Small intestine (tissue), 7 donors: ENCODE measurements around the gene CCDC138. TPM values are rescaled to one million over a fixed set of nuclear protein-coding genes. Genes with fewer than 3 reads are reported as not detected.

Experiments
- DNase-seq, 2 donors: peaks; one replicate each; pipeline versions ENCODE4 v3.0.0 to v3.0.0-alpha.2; 2013
- FAIRE-seq: peaks from 2 replicates; lab custom pipeline; 2012; peaks lifted over from hg19 to GRCh38; lab: Jason Lieb, UNC
- H3K27ac ChIP-seq, 3 donors: one replicate each; pipeline ENCODE4 v1.5.1; 2013; ENCODE audit warnings: low read length in 2 of 3, mild to moderate bottlenecking in 2 of 3, control low read depth in 1 of 3, inconsistent platforms in 1 of 3, low read depth in 1 of 3, moderate library complexity in 1 of 3
- H3K27me3 ChIP-seq, 3 donors: one replicate each; pipeline ENCODE4 v1.6.1; 2013; ENCODE audit warnings: low read length in 3 of 3, inconsistent platforms in 1 of 3; ENCODE audit not compliant: control insufficient read depth in 3 of 3, insufficient read depth in 3 of 3
- H3K36me3 ChIP-seq, 3 donors: one replicate each; pipeline ENCODE4 v1.6.1; 2013; ENCODE audit warnings: low read length in 3 of 3, inconsistent platforms in 1 of 3, low read depth in 1 of 3, mild to moderate bottlenecking in 1 of 3, moderate library complexity in 1 of 3; ENCODE audit not compliant: control insufficient read depth in 3 of 3, insufficient read depth in 2 of 3
- H3K4me1 ChIP-seq, 3 donors: one replicate each; pipeline ENCODE4 v1.6.1; 2013; ENCODE audit warnings: low read length in 2 of 3, inconsistent platforms in 1 of 3, low read depth in 1 of 3, mild to moderate bottlenecking in 1 of 3, moderate library complexity in 1 of 3; ENCODE audit not compliant: control insufficient read depth in 3 of 3, insufficient read depth in 2 of 3
- H3K4me3 ChIP-seq, 3 donors: one replicate each; pipeline ENCODE4 v1.5.1; 2013; ENCODE audit warnings: low read length in 3 of 3, control low read depth in 1 of 3, inconsistent platforms in 1 of 3, low read depth in 1 of 3, mild to moderate bottlenecking in 1 of 3, moderate library complexity in 1 of 3
- H3K9me3 ChIP-seq, 2 donors: one replicate each; pipeline ENCODE4 v1.6.1; 2013; ENCODE audit warnings: low read depth in 1 of 2, low read length in 1 of 2; ENCODE audit not compliant: control insufficient read depth in 2 of 2, insufficient read depth in 1 of 2
- WGBS, 3 donors: extraction: QIAGEN DNeasy Blood & Tissue Kit; methylation state at CpG; one replicate each; pipeline ENCODE4 v1.1.7; 2013; 5-methylcytosine and 5-hydroxymethylcytosine counted together
- polyA plus RNA-seq, 4 donors: library from polyadenylated mRNA; stranded (reverse) in 3 of 4; unstranded in 1 of 4; fragments of 200-250 nt in 3 of 4; fragments of 120-200 nt in 1 of 4; gene quantifications; one replicate each; pipeline versions ENCODE4 v1.2.1 to v1.2.3, GENCODE V29; 2013
- donor health status: healthy with polysubstance abuse.
- donor health status: control.
- donor health status: control.
- donor health status: Bipolar disorder and iron deficiency.
- donor health status: healthy.

The CCDC138 gene
- polyA plus RNA-seq, 4 donors: 0.89 to 6.2 (median 2.2) TPM

- H3K9me3 ChIP-seq: peaks cover 0 to 9% of the 10 kb centered on the region in 2 donors
- FAIRE-seq (no peak), DNase-seq (no peak)
- no peak overlapping the region for H3K4me3 ChIP-seq
- 76 to 88% (median 80%) methylated on average over 1 of the region's 1 CpG for WGBS, 3 donors
- H3K4me1 ChIP-seq: no peaks in the 10 kb centered on the region
- H3K27ac ChIP-seq: no peak overlapping the region
- no peaks in the 10 kb centered on the region for H3K36me3 ChIP-seq
- no peaks in the 10 kb centered on the region for H3K27me3 ChIP-seq
Measured at GRCh38 chr2:108835040-108835439, 48.5 kb downstream of the CCDC138 start.

DNA sequence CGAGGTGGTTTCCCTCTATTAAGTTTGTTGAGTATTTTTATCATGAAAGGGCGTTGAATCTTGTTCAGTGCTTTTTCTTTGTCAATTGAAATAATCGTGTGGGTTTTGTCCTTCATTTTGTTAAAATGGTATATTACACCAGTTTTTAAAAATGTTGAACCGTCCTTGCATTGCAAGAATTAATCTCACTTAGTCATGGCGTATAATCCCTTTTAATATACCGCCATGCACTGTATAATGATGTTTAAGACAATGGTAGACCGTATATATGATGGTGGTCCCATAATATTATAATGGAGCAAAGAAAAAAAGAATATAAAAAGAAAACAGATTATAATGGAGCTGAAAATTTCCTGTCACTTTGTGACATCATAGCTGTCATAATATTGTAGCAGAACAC lies 50.6 kb downstream of the CCDC138 start:
- WGBS, 3 donors: 94 to 98% (median 97%) methylated on average over 7 of the region's 7 CpGs
- Histone ChIP-seq H3K9me3 (peaks cover 0 to 13% of the 10 kb centered on the region in 2 donors), H3K27ac (no peak overlapping the region), H3K4me3 (no peak overlapping the region), H3K4me1 (no peaks in the 10 kb centered on the region), H3K27me3 (no peaks in the 10 kb centered on the region), H3K36me3 (peaks cover 0 to 3% (median 0%) of the 10 kb centered on the region in 3 donors)
- DNase-seq (no peak), FAIRE-seq (no peak)

- no peak overlapping the region for H3K4me3 ChIP-seq
- H3K27me3 ChIP-seq: no peaks in the 10 kb centered on the region
- no peak overlapping the region for H3K27ac ChIP-seq
- H3K36me3 ChIP-seq: peaks cover 0 to 3% (median 0%) of the 10 kb centered on the region in 3 donors
- peaks cover 0 to 9% of the 10 kb centered on the region in 2 donors for H3K9me3 ChIP-seq
- FAIRE-seq: peak; percentile 51
- no peak for DNase-seq
- no peaks in the 10 kb centered on the region for H3K4me1 ChIP-seq
Measured at GRCh38 chr2:108841506-108841905, 54.9 kb downstream of the CCDC138 start.

GRCh38 chr2:108845923-108846322 lies 59.4 kb downstream of the CCDC138 start:
- Histone ChIP-seq H3K36me3 (peaks cover 0 to 4% (median 0%) of the 10 kb centered on the region in 3 donors), H3K27ac (no peak overlapping the region), H3K4me1 (no peaks in the 10 kb centered on the region), H3K9me3 (peaks cover 0 to 1% of the 10 kb centered on the region in 2 donors), H3K27me3 (no peaks in the 10 kb centered on the region), H3K4me3 (no peak overlapping the region)
- DNase-seq (no peak), FAIRE-seq (no peak)

GRCh38 chr2:108847000-108847399 lies 60.4 kb downstream of the CCDC138 start:
- Histone ChIP-seq H3K27ac (no peak overlapping the region), H3K27me3 (no peaks in the 10 kb centered on the region), H3K4me3 (no peak overlapping the region), H3K4me1 (no peaks in the 10 kb centered on the region), H3K36me3 (peaks cover 0 to 6% (median 0%) of the 10 kb centered on the region in 3 donors), H3K9me3 (no peaks in the 10 kb centered on the region)
- 40 to 75% (median 43%) methylated on average over 1 of the region's 1 CpG for WGBS, 3 donors
- DNase-seq (no peak), FAIRE-seq (no peak)

DNA sequence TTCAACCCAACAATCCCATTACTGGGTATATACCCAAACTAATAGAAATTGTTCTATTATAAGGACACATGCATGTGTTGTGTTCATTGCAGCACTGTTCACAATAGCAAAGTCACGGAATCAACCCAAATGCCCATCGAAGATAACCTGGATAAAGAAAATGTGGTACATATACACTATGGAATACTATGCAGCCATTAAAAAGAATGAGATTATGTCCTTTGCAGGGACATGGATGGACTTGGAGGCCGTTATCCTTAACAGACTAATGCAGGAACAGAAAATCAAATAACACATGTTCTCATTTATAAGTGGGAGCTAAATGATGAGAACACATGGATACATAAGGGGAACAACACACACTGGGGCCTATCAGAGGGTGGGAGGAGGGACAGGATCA lies 65.8 kb downstream of the CCDC138 start:
- no peaks in the 10 kb centered on the region for H3K4me1 ChIP-seq
- FAIRE-seq: no peak
- WGBS, 3 donors: 96 to 98% (median 98%) methylated on average over 3 of the region's 3 CpGs
- no peak for DNase-seq
- H3K4me3 ChIP-seq: no peak overlapping the region
- no peaks in the 10 kb centered on the region for H3K9me3 ChIP-seq
- peaks cover 0 to 6% (median 0%) of the 10 kb centered on the region in 3 donors for H3K36me3 ChIP-seq
- H3K27ac ChIP-seq: no peak overlapping the region
- H3K27me3 ChIP-seq: no peaks in the 10 kb centered on the region

DNA sequence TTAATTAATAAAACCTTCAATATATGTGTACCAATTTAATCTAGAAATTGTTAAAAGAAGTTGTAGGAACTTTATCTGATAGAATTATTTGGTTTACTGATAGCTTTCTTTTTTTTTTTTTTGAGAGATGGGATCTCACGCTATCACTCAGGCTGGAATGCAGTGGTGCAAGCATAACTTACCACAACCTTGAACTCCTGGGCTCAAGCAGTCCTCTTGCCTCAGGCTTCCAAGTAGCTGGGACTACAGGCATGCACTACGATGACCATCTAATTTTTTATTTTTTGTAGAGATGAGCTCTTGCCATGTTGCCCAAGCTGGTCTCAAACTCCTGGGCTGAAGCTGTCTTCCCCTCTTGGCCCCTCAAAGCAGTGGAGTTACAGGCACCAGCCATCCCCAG lies 66.8 kb downstream of the CCDC138 start:
- 79 to 96% (median 85%) methylated on average over 2 of the region's 2 CpGs for WGBS, 3 donors
- H3K9me3 ChIP-seq: no peaks in the 10 kb centered on the region
- FAIRE-seq: no peak
- H3K4me1 ChIP-seq: no peaks in the 10 kb centered on the region
- no peak overlapping the region for H3K4me3 ChIP-seq
- no peak for DNase-seq
- H3K27me3 ChIP-seq: no peaks in the 10 kb centered on the region
- H3K27ac ChIP-seq: no peak overlapping the region
- peaks cover 0 to 6% (median 0%) of the 10 kb centered on the region in 3 donors for H3K36me3 ChIP-seq

GRCh38 chr2:108854484-108854883 lies 67.9 kb downstream of the CCDC138 start:
- no peaks in the 10 kb centered on the region for H3K9me3 ChIP-seq
- 70 to 88% (median 81%) methylated on average over 1 of the region's 1 CpG for WGBS, 3 donors
- peaks cover 0 to 6% (median 0%) of the 10 kb centered on the region in 3 donors for H3K36me3 ChIP-seq
- H3K4me1 ChIP-seq: no peaks in the 10 kb centered on the region
- H3K27me3 ChIP-seq: no peaks in the 10 kb centered on the region
- no peak for FAIRE-seq
- no peak for DNase-seq
- H3K4me3 ChIP-seq: no peak overlapping the region
- no peak overlapping the region for H3K27ac ChIP-seq

DNA sequence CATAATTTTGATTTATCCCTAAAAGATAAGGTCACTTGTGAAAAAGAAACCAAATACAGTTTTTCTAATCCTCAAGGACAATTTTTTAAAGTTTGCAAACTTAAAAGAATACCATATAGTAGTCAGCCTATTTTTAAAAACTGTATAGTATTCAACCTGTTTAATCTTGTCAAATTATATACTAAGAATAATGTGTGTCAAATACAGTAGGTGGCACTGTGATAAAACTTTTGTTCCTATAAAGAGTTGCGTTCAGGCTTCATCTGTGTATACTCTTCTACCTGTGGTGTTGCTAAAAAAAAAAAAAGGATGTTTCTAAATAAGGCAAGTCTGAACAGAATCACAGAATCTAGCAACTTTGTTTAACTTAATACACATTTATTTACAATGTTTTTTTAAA lies 68.6 kb downstream of the CCDC138 start:
- H3K4me1 ChIP-seq: no peaks in the 10 kb centered on the region
- no peaks in the 10 kb centered on the region for H3K27me3 ChIP-seq
- H3K4me3 ChIP-seq: no peak overlapping the region
- WGBS, 3 donors: 12 to 38% (median 37%) methylated on average over 1 of the region's 1 CpG
- peaks cover 0 to 2% (median 0%) of the 10 kb centered on the region in 3 donors for H3K36me3 ChIP-seq
- FAIRE-seq (peak; percentile 85), DNase-seq (peak; percentile 8 to 43)
- H3K9me3 ChIP-seq: no peaks in the 10 kb centered on the region
- H3K27ac ChIP-seq: no peak overlapping the region
